Activated T-helper 1 cell treated with anti-CD3 and anti-CD28 coated beads, Interleukin-12 subunit alpha, Interleukin-12 subunit beta, Interleukin-2, Interleukin-4 antibody, amounts not matched to agents 30 ng/mL and 10 ng/mL and 1 ng/mL, durations not matched to agents 14 hours and 24 hours and 36 hours (primary cell): Measurements from ENCODE around the gene JMY. TPM values are rescaled to one million over a fixed set of nuclear protein-coding genes. Genes with fewer than 3 reads are reported as not detected.

Experiments used
- DNase-seq: peaks from one replicate; pipeline ENCODE4 v3.0.0; 2021; ENCODE audit warnings: low spot score
- H3K27ac Mint-ChIP-seq: one replicate; pipeline ENCODE4 v1.8.0; 2021; ENCODE audit warnings: mild to moderate bottlenecking, mixed read lengths
- H3K27me3 Mint-ChIP-seq: one replicate; pipeline ENCODE4 v1.8.0; 2022; ENCODE audit warnings: mild to moderate bottlenecking, moderate library complexity, mixed read lengths; ENCODE audit not compliant: insufficient read depth
- H3K36me3 Mint-ChIP-seq: one replicate; pipeline ENCODE4 v1.8.0; 2021; ENCODE audit warnings: low read depth, mixed read lengths
- H3K4me1 Mint-ChIP-seq: one replicate; pipeline ENCODE4 v1.8.0; 2021; ENCODE audit warnings: low read depth, mixed read lengths
- H3K4me3 Mint-ChIP-seq: one replicate; pipeline ENCODE4 v1.8.0; 2021; ENCODE audit warnings: mild to moderate bottlenecking, moderate library complexity, mixed read lengths
- H3K9me3 Mint-ChIP-seq: one replicate; pipeline ENCODE4 v1.8.0; 2021; ENCODE audit warnings: mixed read lengths
- intact Hi-C: fragments of 100-400 bp; cut with micrococcal nuclease; formaldehyde crosslinking; loops from one replicate; pipeline ENCODE4 v1.15.1; 2024
- total RNA-seq: library from RNA; stranded (reverse); gene quantifications from 2 replicates; pipeline ENCODE4 v1.2.3, GENCODE V29; 2022

The JMY gene
- total RNA-seq, 1 donor from 2014 or later = 5.5 TPM

DNA sequence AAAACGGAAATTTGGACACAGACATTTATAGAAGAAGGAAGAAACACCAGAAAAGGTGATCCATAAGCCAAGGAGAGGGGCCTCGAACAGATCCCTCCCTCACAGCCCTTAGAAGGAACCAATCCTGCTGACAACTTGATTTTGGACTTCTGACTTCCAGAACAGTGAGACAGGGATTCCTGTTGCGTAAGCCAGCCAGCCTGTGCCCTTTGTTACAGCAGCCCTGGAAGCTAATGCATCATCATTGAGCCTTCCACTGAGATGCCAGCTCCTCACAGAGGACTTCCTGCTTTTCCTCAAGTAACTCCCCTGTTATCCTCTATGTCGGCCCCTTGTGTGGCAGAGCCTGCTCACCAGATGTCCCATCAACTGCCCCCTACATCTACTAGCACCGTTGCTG lies 94.1 kb downstream of the JMY start:
- no peak overlapping the region for H3K4me3 Mint-ChIP-seq
- no peaks in the 10 kb centered on the region for H3K4me1 Mint-ChIP-seq
- no peak for DNase-seq
- no peak overlapping the region for H3K27ac Mint-ChIP-seq
- H3K36me3 Mint-ChIP-seq = no peaks in the 10 kb centered on the region
- no peaks in the 10 kb centered on the region for H3K27me3 Mint-ChIP-seq
- intact Hi-C loops = no loop called here
- no peaks in the 10 kb centered on the region for H3K9me3 Mint-ChIP-seq

DNA sequence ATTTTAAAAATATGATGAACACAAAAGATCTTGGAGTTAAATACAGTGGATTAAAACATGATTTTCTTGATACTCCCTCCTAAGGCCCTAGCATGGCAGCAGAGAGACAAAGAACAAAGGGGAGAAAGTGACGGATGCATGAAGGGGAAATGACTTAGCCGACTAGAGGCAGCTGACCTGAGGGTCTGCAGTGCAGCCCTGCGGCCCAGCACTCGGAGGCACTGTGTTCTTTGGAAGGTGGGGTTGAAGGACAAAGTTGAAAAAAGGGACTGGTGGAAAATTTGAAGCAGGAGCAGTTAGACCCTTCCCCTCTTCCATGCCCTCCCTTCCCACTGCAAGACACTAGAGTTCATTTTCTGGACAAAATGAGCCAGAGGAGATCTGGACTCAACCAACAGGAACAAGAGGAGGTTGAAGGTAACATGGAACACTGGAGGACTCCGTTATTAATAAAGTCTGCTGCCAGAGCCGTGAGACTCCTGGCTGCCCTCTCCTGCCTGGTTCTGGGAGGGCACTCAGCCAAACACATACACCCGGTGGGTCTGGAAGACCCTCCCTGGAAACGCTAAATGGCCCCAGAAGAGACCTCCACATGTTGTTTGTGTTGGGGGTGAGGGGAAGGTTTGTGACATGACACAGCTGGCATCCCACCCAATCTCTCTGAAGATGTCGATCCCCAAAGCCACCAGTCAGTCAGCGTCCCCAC lies 98.1 kb downstream of the JMY start:
- Mint-ChIP-seq H3K27ac (no peak overlapping the region), H3K9me3 (no peaks in the 10 kb centered on the region), H3K27me3 (no peaks in the 10 kb centered on the region), H3K4me1 (no peaks in the 10 kb centered on the region), H3K36me3 (no peaks in the 10 kb centered on the region), H3K4me3 (no peak overlapping the region)
- intact Hi-C loops = no loop called here
- no peak for DNase-seq

GRCh38 chr5:79346420-79346824 lies 110.5 kb downstream of the JMY start:
- no peak overlapping the region for H3K27ac Mint-ChIP-seq
- DNase-seq = no peak
- intact Hi-C loops = no loop called here
- H3K4me1 Mint-ChIP-seq = no peaks in the 10 kb centered on the region
- H3K9me3 Mint-ChIP-seq = no peaks in the 10 kb centered on the region
- no peaks in the 10 kb centered on the region for H3K36me3 Mint-ChIP-seq
- H3K27me3 Mint-ChIP-seq = no peaks in the 10 kb centered on the region
- no peak overlapping the region for H3K4me3 Mint-ChIP-seq

DNA sequence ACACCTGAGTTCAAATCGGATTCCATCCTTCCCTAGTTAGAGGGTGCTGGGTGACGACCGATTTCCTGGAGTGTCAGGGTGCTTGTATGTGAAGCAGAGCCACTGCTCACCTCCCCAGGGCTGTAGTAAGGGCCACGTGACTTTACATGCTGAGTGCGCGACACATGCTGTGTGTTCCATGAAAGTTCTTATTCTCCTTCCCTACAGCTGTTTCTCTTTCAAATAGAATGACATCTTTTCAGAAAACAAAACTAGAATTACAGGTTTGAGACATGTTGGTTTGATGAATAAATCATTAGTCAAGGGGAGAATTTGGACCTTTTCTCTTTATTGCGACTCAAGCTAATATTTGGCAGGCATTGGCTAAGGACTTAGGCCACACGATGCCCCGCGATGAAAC lies 113.1 kb downstream of the JMY start:
- no peaks in the 10 kb centered on the region for H3K9me3 Mint-ChIP-seq
- H3K27me3 Mint-ChIP-seq = no peaks in the 10 kb centered on the region
- no peaks in the 10 kb centered on the region for H3K36me3 Mint-ChIP-seq
- DNase-seq = no peak
- intact Hi-C loops = no loop called here
- no peak overlapping the region for H3K4me3 Mint-ChIP-seq
- H3K27ac Mint-ChIP-seq = no peak overlapping the region
- no peaks in the 10 kb centered on the region for H3K4me1 Mint-ChIP-seq

DNA sequence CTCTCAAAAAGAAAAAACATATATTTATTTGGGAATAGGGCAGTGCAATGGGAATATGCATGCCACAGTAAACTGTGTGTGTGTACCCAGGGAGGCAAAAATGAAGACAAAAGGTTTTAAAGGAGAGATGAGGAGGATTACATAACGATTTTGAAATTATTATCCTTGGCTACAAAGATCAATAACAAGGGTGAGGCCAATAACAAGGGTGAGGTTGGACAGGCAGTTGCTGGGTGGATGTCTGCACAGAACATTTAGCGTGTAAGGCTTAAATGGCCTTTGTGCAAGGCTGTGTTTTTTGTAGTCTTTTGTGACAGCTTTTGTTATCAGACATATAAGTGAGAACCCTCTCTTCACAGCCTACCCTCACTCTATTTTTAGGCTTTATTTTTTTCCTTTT lies 114.0 kb downstream of the JMY start:
- DNase-seq = no peak
- no peak overlapping the region for H3K27ac Mint-ChIP-seq
- H3K4me3 Mint-ChIP-seq = no peak overlapping the region
- intact Hi-C loops = no loop called here
- H3K4me1 Mint-ChIP-seq = no peaks in the 10 kb centered on the region
- no peaks in the 10 kb centered on the region for H3K27me3 Mint-ChIP-seq
- H3K9me3 Mint-ChIP-seq = no peaks in the 10 kb centered on the region
- no peaks in the 10 kb centered on the region for H3K36me3 Mint-ChIP-seq

- Mint-ChIP-seq H3K4me1 (no peaks in the 10 kb centered on the region), H3K27me3 (peaks cover 5% of the 10 kb centered on the region), H3K4me3 (no peak overlapping the region), H3K27ac (no peak overlapping the region), H3K9me3 (no peaks in the 10 kb centered on the region), H3K36me3 (no peaks in the 10 kb centered on the region)
- no peak for DNase-seq
- intact Hi-C loops = no loop called here
Measured at GRCh38 chr5:79357398-79357797, 121.5 kb downstream of the JMY start.

Other genes starting within 250 kb of the JMY start
- gene DMGDH, start 166.5 kb upstream of the JMY start, total RNA-seq = not detected in 2 replicates
- not detected in 2 replicates for gene BHMT2, start 166.4 kb upstream of the JMY start, total RNA-seq
- gene BHMT, start 124.3 kb upstream of the JMY start, total RNA-seq = not detected in 2 replicates